Activated CD4-positive, CD25-positive, alpha-beta regulatory T cell treated with anti-CD3 and anti-CD28 coated beads, Interleukin-2, amount 50 U/mL, for 16 hours (primary cell): Measurements from ENCODE around the gene CYLD.

ENCODE experiments used
- DNase-seq: peaks from one replicate; pipeline ENCODE4 v3.0.0-alpha.2; 2020; ENCODE audit warnings: low read depth, low spot score

Gene CYLD

GRCh38 chr16:50778284-50779163 is 36.6 kb downstream of the CYLD start:
- DNase-seq: no peak

- DNase-seq: no peak
Measured at GRCh38 chr16:50781043-50781442, 39.2 kb downstream of the CYLD start.

GRCh38 chr16:50781518-50781917 is 39.6 kb downstream of the CYLD start:
- DNase-seq: no peak

- DNase-seq: no peak
Measured at GRCh38 chr16:50789757-50790156, 47.9 kb downstream of the CYLD start.

GRCh38 chr16:50791522-50791921 is 49.6 kb downstream of the CYLD start:
- DNase-seq: no peak

GRCh38 chr16:50796829-50797228 is 54.9 kb downstream of the CYLD start:
- no peak for DNase-seq

GRCh38 chr16:50797456-50797855 is 55.6 kb downstream of the CYLD start:
- no peak for DNase-seq

GRCh38 chr16:50800074-50800473 is 58.2 kb downstream of the CYLD start:
- DNase-seq: no peak

- DNase-seq: no peak
Measured at GRCh38 chr16:50801036-50801435, 59.1 kb downstream of the CYLD start.

- no peak for DNase-seq
Measured at GRCh38 chr16:50802000-50802399, 60.1 kb downstream of the CYLD start.

GRCh38 chr16:50802961-50803360 is 61.1 kb downstream of the CYLD start:
- no peak for DNase-seq

- DNase-seq: no peak
Measured at GRCh38 chr16:50804290-50804907, 62.5 kb downstream of the CYLD start.

- peak; percentile 76 for DNase-seq
Measured at GRCh38 chr16:50806099-50807062, 64.5 kb downstream of the CYLD start.

- no peak for DNase-seq
Measured at GRCh38 chr16:50808929-50809538, 67.1 kb downstream of the CYLD start.

GRCh38 chr16:50809561-50809960 is 67.7 kb downstream of the CYLD start:
- no peak for DNase-seq

GRCh38 chr16:50810241-50810965 is 68.5 kb downstream of the CYLD start:
- DNase-seq: no peak

- DNase-seq: no peak
Measured at GRCh38 chr16:50812046-50812445, 70.2 kb downstream of the CYLD start.

- no peak for DNase-seq
Measured at GRCh38 chr16:50812876-50813466, 71.1 kb downstream of the CYLD start.

- no peak for DNase-seq
Measured at GRCh38 chr16:50814052-50814451, 72.2 kb downstream of the CYLD start.

- no peak for DNase-seq
Measured at GRCh38 chr16:50814541-50814940, 72.7 kb downstream of the CYLD start.
